HepG2 (cell line): ENCODE results near the gene AGAP3.

Experiments used
- EZH2 ChIP-seq: conservative IDR thresholded peaks from 2 replicates; pipeline ENCODE4 v1.6.1; 2012; ENCODE audit warnings: mild to moderate bottlenecking, low read depth, low read length, moderate library complexity
- SIN3A ChIP-seq: IDR thresholded peaks from 2 replicates; pipeline ENCODE4 v1.6.1; 2011; ENCODE audit warnings: low read depth, mild to moderate bottlenecking, control low read depth, low read length, borderline replicate concordance
- ZNF674 ChIP-seq: sonication (generic); formaldehyde crosslinking; IDR thresholded peaks from 2 replicates; pipeline ENCODE4 v1.5.0; 2020; ENCODE audit warnings: low read depth, mild to moderate bottlenecking, missing genetic modification reagents
- ZNF788 ChIP-seq: sonication (generic); formaldehyde crosslinking; IDR thresholded peaks from 2 replicates; pipeline ENCODE4 v1.5.0; 2020; ENCODE audit warnings: mild to moderate bottlenecking, missing genetic modification reagents, borderline replicate concordance
- TF ChIP-seq, protein P1 (sequence below): sonication (generic); formaldehyde crosslinking; IDR thresholded peaks from 2 replicates; pipeline ENCODE4 v1.4.0; 2020; ENCODE audit warnings: missing genetic modification reagents
- TF ChIP-seq, protein P2 (sequence below): IDR thresholded peaks from 2 replicates; pipeline ENCODE4 v1.6.1; 2016
- TF ChIP-seq, protein P3 (sequence below): sonication (generic); formaldehyde crosslinking; IDR thresholded peaks from 2 replicates; pipeline ENCODE4 v1.8.1; 2023; ENCODE audit warnings: mild to moderate bottlenecking, missing genetic modification reagents, borderline replicate concordance

DNA sequence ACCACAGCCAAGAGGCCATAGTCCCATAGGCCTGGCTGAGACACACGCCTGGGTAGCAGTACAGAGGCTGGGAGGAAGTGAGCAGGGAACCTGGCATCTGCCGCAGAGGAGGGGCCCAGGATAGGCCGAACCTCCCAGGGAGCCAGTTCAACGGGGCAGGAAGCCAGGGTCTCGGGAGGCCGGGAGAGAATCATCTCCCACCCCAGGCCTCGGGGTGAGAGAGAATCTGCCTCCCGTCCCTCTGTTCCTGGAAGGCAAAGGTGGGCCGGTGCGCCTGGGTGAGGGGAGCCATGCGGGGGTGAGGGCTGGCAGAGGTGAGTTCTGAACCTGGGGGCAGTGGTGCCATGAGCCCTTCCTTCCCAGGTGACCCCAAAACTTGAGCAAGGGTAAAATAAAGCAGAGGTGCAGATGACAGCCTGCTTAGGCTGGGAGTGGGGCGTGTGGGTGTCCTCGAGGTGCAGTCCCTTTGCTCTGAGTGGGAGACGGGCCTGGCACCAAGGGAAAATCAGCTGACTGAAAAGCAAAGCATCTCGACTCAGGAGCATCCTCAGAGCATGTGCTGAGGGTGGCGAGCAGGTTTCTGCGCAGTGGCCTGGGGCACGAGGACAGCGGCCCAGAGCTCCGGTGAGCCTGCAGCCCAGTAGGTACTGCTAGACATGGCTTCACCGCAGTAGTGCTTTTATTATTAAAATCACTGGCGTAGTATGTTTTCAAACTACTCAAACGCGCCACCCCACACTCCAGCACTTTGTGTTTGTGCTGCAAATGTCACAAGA is 15.5 kb downstream of the AGAP3 start:
- TF ChIP-seq, protein P1, sequence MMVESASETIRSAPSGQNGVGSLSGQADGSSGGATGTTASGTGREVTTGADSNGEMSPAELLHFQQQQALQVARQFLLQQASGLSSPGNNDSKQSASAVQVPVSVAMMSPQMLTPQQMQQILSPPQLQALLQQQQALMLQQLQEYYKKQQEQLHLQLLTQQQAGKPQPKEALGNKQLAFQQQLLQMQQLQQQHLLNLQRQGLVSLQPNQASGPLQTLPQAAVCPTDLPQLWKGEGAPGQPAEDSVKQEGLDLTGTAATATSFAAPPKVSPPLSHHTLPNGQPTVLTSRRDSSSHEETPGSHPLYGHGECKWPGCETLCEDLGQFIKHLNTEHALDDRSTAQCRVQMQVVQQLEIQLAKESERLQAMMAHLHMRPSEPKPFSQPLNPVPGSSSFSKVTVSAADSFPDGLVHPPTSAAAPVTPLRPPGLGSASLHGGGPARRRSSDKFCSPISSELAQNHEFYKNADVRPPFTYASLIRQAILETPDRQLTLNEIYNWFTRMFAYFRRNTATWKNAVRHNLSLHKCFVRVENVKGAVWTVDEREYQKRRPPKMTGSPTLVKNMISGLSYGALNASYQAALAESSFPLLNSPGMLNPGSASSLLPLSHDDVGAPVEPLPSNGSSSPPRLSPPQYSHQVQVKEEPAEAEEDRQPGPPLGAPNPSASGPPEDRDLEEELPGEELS: no peak
- TF ChIP-seq ZNF674 (CRISPR knock-in tag) (no peak), ZNF788 (CRISPR knock-in tag) (no peak), SIN3A (no peak), EZH2 (no peak)
- TF ChIP-seq, protein P2, sequence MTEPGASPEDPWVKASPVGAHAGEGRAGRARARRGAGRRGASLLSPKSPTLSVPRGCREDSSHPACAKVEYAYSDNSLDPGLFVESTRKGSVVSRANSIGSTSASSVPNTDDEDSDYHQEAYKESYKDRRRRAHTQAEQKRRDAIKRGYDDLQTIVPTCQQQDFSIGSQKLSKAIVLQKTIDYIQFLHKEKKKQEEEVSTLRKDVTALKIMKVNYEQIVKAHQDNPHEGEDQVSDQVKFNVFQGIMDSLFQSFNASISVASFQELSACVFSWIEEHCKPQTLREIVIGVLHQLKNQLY (CRISPR knock-in tag): no peak
- TF ChIP-seq, protein P3, sequence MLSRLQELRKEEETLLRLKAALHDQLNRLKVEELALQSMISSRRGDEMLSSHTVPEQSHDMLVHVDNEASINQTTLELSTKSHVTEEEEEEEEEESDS (CRISPR knock-in tag): no peak
